ENCODE data around the gene TKFC.

The TKFC gene

DNA sequence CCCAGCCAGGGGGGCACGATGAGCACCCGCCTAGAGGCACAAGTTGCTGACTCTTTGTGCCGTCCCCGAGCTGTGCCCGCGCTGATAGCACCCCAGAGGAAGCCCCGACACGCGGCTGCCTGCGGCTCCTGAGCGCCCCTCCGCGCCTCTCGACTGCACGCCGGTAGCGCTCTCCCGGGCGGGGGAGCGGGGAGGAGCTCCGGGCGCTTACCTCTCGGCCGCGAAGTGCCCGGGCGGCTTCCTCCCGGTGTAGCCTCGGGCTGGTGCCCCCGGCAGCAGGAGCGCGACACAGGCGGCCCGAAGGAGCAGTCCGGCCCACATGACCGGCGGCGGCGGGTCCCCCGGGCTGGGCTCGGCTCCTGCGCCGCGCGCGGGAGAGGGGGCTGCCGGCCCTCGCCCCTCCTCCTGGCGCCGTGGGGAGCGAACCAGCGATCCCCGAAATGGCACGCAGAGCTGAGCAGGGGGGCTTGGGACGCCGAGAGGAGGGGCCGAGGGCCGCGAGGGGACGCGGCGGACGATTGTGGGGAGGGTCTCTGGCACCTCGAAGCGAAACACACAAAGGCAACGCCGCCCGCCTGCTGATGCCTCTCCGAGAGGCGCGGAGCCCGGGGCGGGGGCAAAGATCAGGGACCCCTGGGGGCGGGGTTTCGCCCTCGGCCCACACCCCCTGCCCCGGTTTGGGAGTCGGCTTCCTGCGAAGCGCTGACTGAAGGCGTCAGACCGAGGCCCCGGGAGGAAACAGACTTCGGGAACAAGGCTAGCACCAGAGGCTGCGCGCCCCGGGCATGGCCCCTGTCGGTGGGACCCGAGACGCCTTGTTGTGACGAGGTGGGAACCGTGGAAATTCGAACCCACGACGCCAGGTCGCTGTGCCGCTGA lies 38.1 kb upstream of the TKFC start, which contains the start of gene VWCE:
TSS of gene VWCE (minus strand) at position 600 of the 879 bp plus-strand sequence. CDS start at position 321, 279 bp downstream.
- DNase-seq (ENCODE audit: low spot score) = peak; percentile 96
- TF ChIP-seq, protein P1, sequence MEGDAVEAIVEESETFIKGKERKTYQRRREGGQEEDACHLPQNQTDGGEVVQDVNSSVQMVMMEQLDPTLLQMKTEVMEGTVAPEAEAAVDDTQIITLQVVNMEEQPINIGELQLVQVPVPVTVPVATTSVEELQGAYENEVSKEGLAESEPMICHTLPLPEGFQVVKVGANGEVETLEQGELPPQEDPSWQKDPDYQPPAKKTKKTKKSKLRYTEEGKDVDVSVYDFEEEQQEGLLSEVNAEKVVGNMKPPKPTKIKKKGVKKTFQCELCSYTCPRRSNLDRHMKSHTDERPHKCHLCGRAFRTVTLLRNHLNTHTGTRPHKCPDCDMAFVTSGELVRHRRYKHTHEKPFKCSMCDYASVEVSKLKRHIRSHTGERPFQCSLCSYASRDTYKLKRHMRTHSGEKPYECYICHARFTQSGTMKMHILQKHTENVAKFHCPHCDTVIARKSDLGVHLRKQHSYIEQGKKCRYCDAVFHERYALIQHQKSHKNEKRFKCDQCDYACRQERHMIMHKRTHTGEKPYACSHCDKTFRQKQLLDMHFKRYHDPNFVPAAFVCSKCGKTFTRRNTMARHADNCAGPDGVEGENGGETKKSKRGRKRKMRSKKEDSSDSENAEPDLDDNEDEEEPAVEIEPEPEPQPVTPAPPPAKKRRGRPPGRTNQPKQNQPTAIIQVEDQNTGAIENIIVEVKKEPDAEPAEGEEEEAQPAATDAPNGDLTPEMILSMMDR (IDR thresholded peaks at IDR 0.05; ENCODE audit: extremely low read depth, missing control alignments) = peak; percentile 80

DNA sequence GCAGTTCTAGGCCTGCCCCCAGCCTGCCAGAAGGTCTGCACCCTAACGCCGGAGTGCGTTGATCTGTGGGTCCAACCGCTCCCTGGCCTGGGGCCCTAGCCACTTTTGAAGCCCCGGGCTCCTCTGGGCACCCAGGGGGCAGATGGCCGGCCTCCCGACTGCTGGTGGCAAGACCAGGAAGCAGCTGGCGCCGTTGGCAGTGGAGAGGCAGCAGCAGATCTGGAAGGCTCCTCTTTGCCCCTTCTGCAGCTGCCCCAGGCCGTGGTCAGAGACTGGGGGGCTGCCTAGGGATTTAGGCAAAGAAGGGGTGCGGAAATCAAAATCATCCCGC lies 37.5 kb upstream of the TKFC start:
- TF ChIP-seq, protein P1 (IDR thresholded peaks at IDR 0.05; ENCODE audit: extremely low read depth, missing control alignments) = no peak
- DNase-seq (ENCODE audit: low spot score) = peak; percentile 18

DNA sequence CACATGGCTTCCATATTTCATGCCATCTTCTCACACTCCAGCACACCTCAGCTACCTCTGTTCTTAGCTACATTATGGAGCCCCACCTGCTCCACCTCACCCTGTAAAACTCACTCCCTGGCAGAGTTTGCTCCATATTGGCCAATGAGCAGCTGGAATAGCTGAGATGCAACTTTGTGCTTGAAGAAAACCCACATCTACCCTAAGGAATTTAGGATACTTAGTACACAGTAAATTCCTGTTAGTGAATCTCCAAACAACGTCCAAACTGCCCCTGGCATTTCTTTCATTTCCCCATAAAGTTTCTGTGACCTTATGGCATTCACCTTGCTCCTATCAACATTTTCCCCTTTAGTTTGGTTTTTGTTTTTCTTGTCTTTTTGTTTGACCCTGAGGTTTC lies 35.7 kb upstream of the TKFC start:
- TF ChIP-seq, protein P1 (IDR thresholded peaks at IDR 0.05; ENCODE audit: extremely low read depth, missing control alignments) = no peak
- DNase-seq (ENCODE audit: low spot score) = no peak

DNA sequence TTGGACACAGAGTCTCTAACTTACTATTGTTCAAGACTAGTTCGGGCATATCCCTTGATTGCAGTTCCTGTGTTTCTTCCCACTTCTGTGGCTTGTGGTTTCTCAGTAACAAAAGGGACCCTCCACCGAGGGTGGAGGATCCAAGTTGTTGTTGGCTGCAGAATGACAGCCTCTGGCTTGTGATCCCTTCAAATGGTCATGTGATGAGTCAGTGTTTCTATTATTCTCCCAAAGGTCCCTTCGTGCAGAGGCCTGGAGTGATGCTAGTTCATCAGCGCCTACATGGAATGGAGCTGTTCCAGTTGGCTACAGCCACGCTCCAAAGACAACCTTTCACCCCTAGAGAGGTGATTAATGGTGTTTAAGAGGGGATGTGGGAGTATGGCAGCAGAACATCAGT lies 35.3 kb upstream of the TKFC start:
- no peak for DNase-seq (ENCODE audit: low spot score)
- TF ChIP-seq, protein P1 (IDR thresholded peaks at IDR 0.05; ENCODE audit: extremely low read depth, missing control alignments) = no peak

DNA sequence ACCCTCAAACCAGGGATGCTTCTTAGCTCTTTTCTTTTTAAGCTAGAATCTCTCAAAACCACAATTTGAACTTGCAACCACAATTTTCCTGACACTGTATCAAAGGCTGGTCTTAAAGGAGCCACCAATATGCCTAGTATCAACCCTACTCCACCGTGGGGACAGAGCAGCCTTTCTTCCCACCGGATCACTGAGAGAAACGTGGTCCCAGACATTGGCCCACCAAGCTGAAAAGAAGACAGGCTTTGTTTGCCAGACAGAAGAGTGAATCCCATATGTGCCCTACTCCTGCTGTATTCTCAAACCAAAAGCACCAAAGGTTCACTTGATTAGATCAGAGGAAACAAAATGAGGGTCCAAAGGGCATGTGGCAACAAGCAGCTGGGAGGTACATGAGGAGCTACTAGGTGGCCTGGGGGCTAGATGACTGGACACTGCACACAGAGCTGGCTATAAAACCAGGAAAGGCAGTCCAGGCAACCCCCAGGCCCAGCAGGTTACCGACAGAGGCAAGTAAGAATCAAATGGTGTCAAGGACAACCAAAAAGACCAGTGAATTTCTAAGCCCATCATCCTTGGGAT lies 34.3 kb upstream of the TKFC start:
- TF ChIP-seq, protein P1 (IDR thresholded peaks at IDR 0.05; ENCODE audit: extremely low read depth, missing control alignments) = no peak
- DNase-seq (ENCODE audit: low spot score) = no peak

DNA sequence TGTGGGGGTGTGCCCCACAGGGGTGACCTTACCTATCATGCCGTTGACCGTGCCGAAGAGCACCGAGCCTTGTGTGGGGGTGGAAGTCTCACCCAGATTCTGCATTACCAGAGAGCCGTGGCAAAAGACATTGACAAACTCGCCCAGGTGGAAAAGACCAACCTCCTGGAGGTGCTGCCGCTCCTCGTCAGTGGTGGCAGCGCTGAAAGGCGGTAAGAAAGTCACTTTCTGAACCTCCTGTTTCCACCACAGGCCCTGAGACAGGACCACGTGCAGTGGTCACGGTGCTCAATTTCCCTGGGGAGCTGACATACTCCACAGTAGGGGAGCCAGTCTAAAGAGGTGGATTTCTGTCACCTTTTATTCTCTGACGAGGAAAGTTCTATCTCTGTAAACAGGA lies 30.5 kb upstream of the TKFC start:
- TF ChIP-seq, protein P1 (IDR thresholded peaks at IDR 0.05; ENCODE audit: extremely low read depth, missing control alignments) = no peak
- DNase-seq (ENCODE audit: low spot score) = no peak

DNA sequence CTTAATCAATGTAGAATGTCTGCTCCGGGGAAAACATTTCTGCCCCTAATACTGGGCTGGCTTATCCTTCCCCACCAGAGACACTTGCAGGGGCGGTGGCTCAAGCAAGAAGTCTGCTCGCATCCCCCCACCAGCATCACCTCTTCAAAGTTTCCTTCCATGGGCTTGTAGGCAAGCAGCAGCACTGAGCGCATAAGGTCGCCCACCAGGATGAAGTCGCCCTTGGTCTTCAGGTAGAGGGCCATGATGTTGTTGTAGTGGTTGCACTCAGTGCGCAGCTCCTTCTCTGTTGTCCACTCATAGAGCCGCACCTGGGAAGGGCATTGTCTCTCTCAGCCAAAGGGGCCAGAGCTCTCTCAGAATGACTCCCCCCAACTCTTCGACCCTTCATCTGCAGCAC lies 29.3 kb upstream of the TKFC start:
- DNase-seq (ENCODE audit: low spot score) = no peak
- TF ChIP-seq, protein P1 (IDR thresholded peaks at IDR 0.05; ENCODE audit: extremely low read depth, missing control alignments) = no peak

Data from GM20000 (cell line).